Endothelial cell of umbilical vein (primary cell): ENCODE results near the gene DAB2IP. TPM values are rescaled to one million over a fixed set of nuclear protein-coding genes. Genes with fewer than 3 reads are reported as not detected.
A peak's percentile ranks its signal among the peaks of the same experiment; 100 is the strongest.

Source experiments
- BruUV-seq: library from RNA; stranded (reverse); fragments of 400-500 nt; replicated peaks from 2 replicates; lab custom pipeline; 2021; lab: Mats Ljungman, UMichigan
- CTCF ChIA-PET: fragments of 300-600, 350-600 bp; sonication (Branson Sonifier 250); formaldehyde crosslinking; loops from one replicate; lab custom pipeline; 2021; ENCODE audit warnings: antibody characterized with exemption, inconsistent platforms; lab: Charles Lee
- POLR2A ChIA-PET: fragments of 300-600, 350-600 bp; sonication (Branson Sonifier 250); formaldehyde crosslinking; loops from one replicate; lab custom pipeline; 2021; ENCODE audit warnings: antibody characterized with exemption, inconsistent platforms; lab: Charles Lee
- DNase-seq: peaks from one replicate; pipeline ENCODE4 v3.0.0-alpha.2; 2011; ENCODE audit warnings: low read depth, low spot score
- FAIRE-seq: peaks from 2 replicates; lab custom pipeline; 2011; peaks lifted over from hg19 to GRCh38; lab: Jason Lieb, UNC
- H2AFZ ChIP-seq: 2 replicates; pipeline ENCODE4 v1.6.0; 2012; ENCODE audit warnings: low read depth, low read length, control low read depth, inconsistent platforms
- H3K27ac ChIP-seq: 2 replicates; pipeline ENCODE4 v1.5.1; 2011; ENCODE audit warnings: low read depth, mild to moderate bottlenecking, control low read depth, low read length, moderate library complexity; ENCODE audit not compliant: insufficient read depth
- H3K27me3 ChIP-seq, 2 experiments: 2 replicates each; pipeline versions ENCODE4 v1.6.0 to v1.6.1; 2011; ENCODE audit warnings: low read length in 2 of 2, mixed read lengths in 1 of 2; ENCODE audit not compliant: control insufficient read depth in 2 of 2, insufficient read depth in 2 of 2
- H3K36me3 ChIP-seq, 2 experiments: 2 replicates in 1 of 2; 3 replicates in 1 of 2; pipeline ENCODE4 v1.5.1; 2011; ENCODE audit warnings: low read length in 2 of 2, mild to moderate bottlenecking in 1 of 2, moderate library complexity in 1 of 2; ENCODE audit not compliant: control insufficient read depth in 2 of 2, insufficient read depth in 2 of 2; ENCODE audit errors: extremely low read depth in 1 of 2
- H3K4me1 ChIP-seq: 3 replicates; pipeline ENCODE4 v1.5.1; 2011; ENCODE audit warnings: mild to moderate bottlenecking, low read length; ENCODE audit not compliant: control insufficient read depth, insufficient read depth; ENCODE audit errors: extremely low read depth
- H3K4me2 ChIP-seq: 2 replicates; pipeline ENCODE4 v1.6.1; 2011; ENCODE audit warnings: low read length, control low read depth, mixed read lengths; ENCODE audit not compliant: insufficient read depth
- H3K4me3 ChIP-seq, 3 experiments: fragments of 200-600 bp in 1 of 3; sonication (generic), shearing (Covaris generic) in 1 of 3; replicated peaks in 1 of 3; 2 replicates each; pipeline ENCODE4 v1.5.1; 2011 to 2016; ENCODE audit warnings: control low read depth in 3 of 3, low read length in 3 of 3, mild to moderate bottlenecking in 2 of 3, inconsistent platforms in 1 of 3, low read depth in 1 of 3, moderate library complexity in 1 of 3; ENCODE audit not compliant: insufficient read depth in 1 of 3
- H3K79me2 ChIP-seq: 2 replicates; pipeline ENCODE4 v1.6.0; 2012; ENCODE audit warnings: low read length, inconsistent platforms; ENCODE audit not compliant: control insufficient read depth, insufficient read depth
- H3K9ac ChIP-seq: replicated peaks from 2 replicates; pipeline ENCODE3; 2011; ENCODE audit warnings: low read length, control low read depth; ENCODE audit not compliant: insufficient read depth; ENCODE audit errors: extremely low read depth
- H3K9me1 ChIP-seq: replicated peaks from 3 replicates; pipeline ENCODE4 v1.6.0; 2011; ENCODE audit warnings: mild to moderate bottlenecking, low read length; ENCODE audit not compliant: control insufficient read depth, insufficient read depth; ENCODE audit errors: extremely low read depth
- H3K9me3 ChIP-seq: replicated peaks from 2 replicates; pipeline ENCODE4 v1.5.1; 2012; ENCODE audit warnings: low read length, inconsistent platforms; ENCODE audit not compliant: control insufficient read depth, insufficient read depth
- H4K20me1 ChIP-seq: replicated peaks from 2 replicates; pipeline ENCODE3; 2011; ENCODE audit warnings: mild to moderate bottlenecking, low read length; ENCODE audit not compliant: control insufficient read depth, insufficient read depth; ENCODE audit errors: extremely low read depth
- CTCF ChIP-seq, 2 donors: IDR thresholded peaks; 1 replicate in 1 of 2; 2 replicates in 1 of 2; pipeline ENCODE4 v1.5.1; 2011; ENCODE audit warnings: low read length in 2 of 2, mild to moderate bottlenecking in 2 of 2, moderate library complexity in 2 of 2, control low read depth in 1 of 2, inconsistent platforms in 1 of 2, low read depth in 1 of 2; ENCODE audit not compliant: insufficient read depth in 1 of 2; ENCODE audit errors: extremely low read depth in 1 of 2
- EZH2 ChIP-seq: IDR thresholded peaks from 2 replicates; pipeline ENCODE4 v1.6.1; 2012; ENCODE audit warnings: borderline replicate concordance, low read depth, mild to moderate bottlenecking, moderate library complexity, low read length, inconsistent platforms; ENCODE audit not compliant: severe bottlenecking
- FOS ChIP-seq: IDR thresholded peaks from 2 replicates; pipeline ENCODE4 v1.6.1; 2011; ENCODE audit warnings: mild to moderate bottlenecking, low read length, moderate library complexity, borderline replicate concordance; ENCODE audit not compliant: insufficient read depth
- GATA2 ChIP-seq: IDR thresholded peaks from 2 replicates; pipeline ENCODE4 v1.7.0; 2011; ENCODE audit warnings: low read depth, mild to moderate bottlenecking, moderate library complexity, mixed read lengths, low read length; ENCODE audit not compliant: insufficient read length, insufficient read depth
- JUN ChIP-seq: IDR thresholded peaks from 2 replicates; pipeline ENCODE4 v1.6.1; 2011; ENCODE audit warnings: borderline replicate concordance, low read depth; ENCODE audit not compliant: insufficient read length, insufficient read depth
- MAX ChIP-seq: IDR thresholded peaks from 2 replicates; pipeline ENCODE4 v1.6.1; 2011; ENCODE audit not compliant: insufficient read depth, insufficient read length
- MYC ChIP-seq: IDR thresholded peaks from one replicate; pipeline ENCODE4 v1.6.1; 2011; ENCODE audit warnings: mild to moderate bottlenecking, low read depth, low read length
- POLR2A ChIP-seq: IDR thresholded peaks from 2 replicates; pipeline ENCODE4 v1.6.1; 2012; ENCODE audit warnings: low read depth, mild to moderate bottlenecking, control low read depth, low read length
- POLR2AphosphoS5 ChIP-seq: IDR thresholded peaks from 2 replicates; pipeline ENCODE4 v1.6.1; 2012; ENCODE audit warnings: low read depth, mild to moderate bottlenecking, control low read depth, low read length, moderate library complexity; ENCODE audit not compliant: insufficient read depth
- dilution Hi-C: fragments of 300-500 bp; cut with MboI; formaldehyde crosslinking; loops from one replicate; pipeline ENCODE4 v1.15.0; 2019; ENCODE audit warnings: low sequenced_read_pairs; ENCODE audit not compliant: extremely low pct_ligation_motif_present
- intact Hi-C: fragments of 100-400 bp; cut with micrococcal nuclease; formaldehyde crosslinking; loops from one replicate; pipeline ENCODE4 v1.10.0; 2022
- polyA plus RNA-seq, 4 experiments: library from polyadenylated mRNA; depleted of rRNA in 3 of 4; stranded (reverse) in 3 of 4; unstranded in 1 of 4; fragments of >200 nt; gene quantifications; 2 replicates each; pipeline versions ENCODE4 v1.2.1 to v1.2.3, GENCODE V29; 2011 to 2012; ENCODE audit warnings: missing spikeins in 1 of 4
- total RNA-seq: library from RNA; stranded (reverse); gene quantifications from 2 replicates; pipeline ENCODE4 v1.2.3, GENCODE V29; 2021

Gene DAB2IP
- total and polyA plus RNA-seq, 2 donors (not counting 3 experiments of a cell fraction or from before 2014, with no cell fraction given) = 29.2 to 53.6 TPM

- DNase-seq (peak; percentile 47), FAIRE-seq (no peak)
- Histone ChIP-seq H4K20me1 (no peaks in the 10 kb centered on the region), H3K4me1 (peaks cover 4% of the 10 kb centered on the region), H3K27ac (no peak overlapping the region), H3K79me2 (no peaks in the 10 kb centered on the region), H3K27me3 (no peaks in the 10 kb centered on the region), H3K4me2 (no peak overlapping the region), H3K9me1 (no peaks in the 10 kb centered on the region), H2AFZ (no peak overlapping the region), H3K9me3 (no peaks in the 10 kb centered on the region), H3K9ac (no peak overlapping the region), H3K4me3 (no peak overlapping the region), H3K36me3 (peaks cover 0 to 57% of the 10 kb centered on the region in 2 experiments)
- ChIA-PET POLR2A (no interaction called here), CTCF (no interaction called here)
- intact Hi-C loops (no loop called here), dilution Hi-C loops (no loop called here)
- TF ChIP-seq CTCF (IDR thresholded peaks at IDR 0.05; ENCODE audit: extremely low read depth in 1 of 2, insufficient read depth in 1 of 2, low read depth in 1 of 2, low read length in 2 of 2) (no peak), EZH2 (no peak), POLR2AphosphoS5 (no peak), MYC (no peak), FOS (no peak), POLR2A (no peak), MAX (no peak), GATA2 (no peak), JUN (no peak)
- BruUV-seq = no TSS peak
These were observed 127.1 kb downstream of the DAB2IP start for GRCh38 chr9:121778252-121779225.
